B cell (primary cell): ENCODE results near the gene SNAPC4. TPM values are rescaled to one million over a fixed set of nuclear protein-coding genes. Genes with fewer than 3 reads are reported as not detected.

Experiments used
- ATAC-seq: fragments of 200-7000 bp; cut with Tn5 transposase; one replicate; pipeline ENCODE4 v1.10.0; 2021; ENCODE audit warnings: low read depth, mild to moderate bottlenecking, moderate number of reproducible peaks, moderate library complexity
- CTCF ChIA-PET: fragments of 350-600 bp; sonication (Branson Sonifier 250); formaldehyde crosslinking; loops from one replicate; lab custom pipeline; 2021; ENCODE audit warnings: antibody characterized with exemption, inconsistent platforms; lab: Charles Lee
- POLR2A ChIA-PET: fragments of 350-600 bp; sonication (Branson Sonifier 250); formaldehyde crosslinking; loops from one replicate; lab custom pipeline; 2021; ENCODE audit warnings: antibody characterized with exemption; lab: Charles Lee
- DNase-seq: peaks from one replicate; pipeline ENCODE4 v3.0.0; 2013
- H2AFZ ChIP-seq: 2 replicates; pipeline ENCODE4 v1.6.1; 2012; ENCODE audit warnings: mild to moderate bottlenecking, low read depth, low read length; ENCODE audit not compliant: insufficient read depth, poor library complexity, severe bottlenecking
- H3K27ac ChIP-seq, 2 donors: 1 replicate in 1 of 2; 2 replicates in 1 of 2; pipeline ENCODE4 v1.5.1; 2012 to 2013; ENCODE audit warnings: low read length in 2 of 2, mild to moderate bottlenecking in 2 of 2, moderate library complexity in 1 of 2
- H3K27me3 ChIP-seq, 4 experiments: fragments of 200-600 bp in 1 of 4; sonication (generic) in 1 of 4; replicated peaks in 1 of 4; 1 replicate in 2 of 4; 2 replicates in 2 of 4; pipeline versions ENCODE4 v1.6.1 to v1.7.0; 2013 to 2016; ENCODE audit warnings: low read length in 3 of 4, mild to moderate bottlenecking in 2 of 4, mixed read lengths in 1 of 4, moderate library complexity in 1 of 4; ENCODE audit not compliant: insufficient read depth in 4 of 4, control insufficient read depth in 3 of 4; ENCODE audit errors: control extremely low read depth in 1 of 4
- H3K36me3 ChIP-seq, 2 experiments: replicated peaks in 1 of 2; 1 replicate in 1 of 2; 2 replicates in 1 of 2; pipeline versions ENCODE4 v1.6.1 to v1.7.1; 2013; ENCODE audit warnings: low read length in 1 of 2; ENCODE audit not compliant: insufficient read depth in 2 of 2, control insufficient read depth in 1 of 2; ENCODE audit errors: control extremely low read depth in 1 of 2, extremely low read depth in 1 of 2
- H3K4me1 ChIP-seq, 2 donors: fragments of 200-600 bp in 1 of 2; sonication (generic) in 1 of 2; 1 replicate in 1 of 2; 2 replicates in 1 of 2; pipeline versions ENCODE4 v1.5.1 to v1.6.1; 2013 to 2017; ENCODE audit warnings: low read length in 2 of 2; ENCODE audit not compliant: control insufficient read depth in 2 of 2, insufficient read depth in 2 of 2
- H3K4me2 ChIP-seq: replicated peaks from 2 replicates; pipeline ENCODE3; 2012; ENCODE audit warnings: mild to moderate bottlenecking, low read depth, low read length; ENCODE audit not compliant: poor library complexity, severe bottlenecking
- H3K4me3 ChIP-seq, 5 experiments: fragments of 200-600 bp in 1 of 5; sonication (generic) in 1 of 5; 1 replicate in 3 of 5; 2 replicates in 2 of 5; pipeline versions ENCODE4 v1.5.1 to v1.7.0; 2011 to 2016; ENCODE audit warnings: low read length in 4 of 5, mild to moderate bottlenecking in 4 of 5, low read depth in 2 of 5, control low read depth in 1 of 5, moderate library complexity in 1 of 5; ENCODE audit not compliant: insufficient read depth in 1 of 5; ENCODE audit errors: control extremely low read depth in 1 of 5, extremely low read depth in 1 of 5
- H3K79me2 ChIP-seq: fragments of 200-600 bp; sonication (generic); one replicate; pipeline ENCODE4 v1.6.0; 2016; ENCODE audit warnings: low read length; ENCODE audit not compliant: control insufficient read depth, insufficient read depth
- H3K9ac ChIP-seq: fragments of 200-600 bp; sonication (generic); 2 replicates; pipeline ENCODE4 v1.6.1; 2017; ENCODE audit warnings: mild to moderate bottlenecking, low read length, moderate library complexity
- H3K9me3 ChIP-seq, 3 donors: one replicate each; pipeline versions ENCODE4 v1.6.1 to v1.7.1; 2013; ENCODE audit warnings: low read length in 2 of 3; ENCODE audit not compliant: control insufficient read depth in 2 of 3, insufficient read depth in 1 of 3; ENCODE audit errors: control extremely low read depth in 1 of 3
- H4K20me1 ChIP-seq: 2 replicates; pipeline ENCODE4 v1.6.0; 2012; ENCODE audit warnings: mild to moderate bottlenecking, low read length; ENCODE audit not compliant: insufficient read depth, control insufficient read depth, poor library complexity, severe bottlenecking
- H3K27ac Mint-ChIP-seq: one replicate; pipeline ENCODE4 v1.8.0; 2021; ENCODE audit warnings: mixed read lengths
- H3K27me3 Mint-ChIP-seq: one replicate; pipeline ENCODE4 v1.8.0; 2021; ENCODE audit warnings: mixed read lengths
- H3K4me1 Mint-ChIP-seq: one replicate; pipeline ENCODE4 v1.8.0; 2021; ENCODE audit warnings: mixed read lengths
- H3K4me3 Mint-ChIP-seq: one replicate; pipeline ENCODE4 v1.8.0; 2021; ENCODE audit warnings: mixed read lengths
- H3K9me3 Mint-ChIP-seq: one replicate; pipeline ENCODE4 v1.8.0; 2022; ENCODE audit warnings: mixed read lengths; ENCODE audit not compliant: insufficient read depth
- EZH2 ChIP-seq: IDR thresholded peaks from 2 replicates; pipeline ENCODE4 v1.6.1; 2012; ENCODE audit warnings: borderline replicate concordance, low read depth, mild to moderate bottlenecking, moderate library complexity, low read length; ENCODE audit not compliant: insufficient read depth, poor library complexity, severe bottlenecking
- WGBS: methylation state at CpG from one replicate; pipeline ENCODE4 v1.1.5; 2013; ENCODE audit warnings: missing lambda C conversion rate; ENCODE audit not compliant: insufficient coverage; 5-methylcytosine and 5-hydroxymethylcytosine counted together
- intact Hi-C: fragments of 100-400 bp; cut with micrococcal nuclease; formaldehyde crosslinking; loops from one replicate; pipeline ENCODE4 v1.10.0; 2022
- polyA plus RNA-seq: library from polyadenylated mRNA; depleted of rRNA; stranded (reverse); fragments of >200 nt; gene quantifications from 2 replicates; pipeline ENCODE4 v1.2.3, GENCODE V29; 2012
- total RNA-seq, 2 donors: library from RNA; stranded (reverse); fragments of 120-200 nt in 1 of 2; gene quantifications; 1 replicate in 1 of 2; 2 replicates in 1 of 2; pipeline versions ENCODE4 v1.2.3 to v1.2.4, GENCODE V29; 2013 to 2022
- TF ChIP-seq, protein P1 (sequence below): fragments of 200-600 bp; IDR thresholded peaks from one replicate; pipeline ENCODE4 v1.8.0; 2022; ENCODE audit warnings: antibody characterized with exemption, mild to moderate bottlenecking

SNAPC4 gene
- total and polyA plus RNA-seq, 2 donors (not counting 1 experiment from before 2014, with no cell fraction given) = 13.1 to 15.6 TPM

GRCh38 chr9:136354592-136355085 lies 45.3 kb downstream of the SNAPC4 start:
- Mint-ChIP-seq H3K4me1 (no peaks in the 10 kb centered on the region), H3K4me3 (no peak overlapping the region), H3K27ac (no peak overlapping the region), H3K9me3 (no peaks in the 10 kb centered on the region), H3K27me3 (no peaks in the 10 kb centered on the region)
- WGBS = 84% methylated on average over 10 of the region's 17 CpGs
- ATAC-seq = no peak
- intact Hi-C loops = no loop called here
- no peak overlapping the region for H3K4me3 ChIP-seq
- H3K4me1 ChIP-seq = no peaks in the 10 kb centered on the region
- H3K4me2 ChIP-seq = no peak overlapping the region
- H2AFZ ChIP-seq = no peak overlapping the region
- ChIA-PET POLR2A (no interaction called here), CTCF (no interaction called here)
- H3K9ac ChIP-seq = no peak overlapping the region
- H3K36me3 ChIP-seq = no peaks in the 10 kb centered on the region
- DNase-seq = no peak
- no peaks in the 10 kb centered on the region for H4K20me1 ChIP-seq
- no peaks in the 10 kb centered on the region for H3K79me2 ChIP-seq
- H3K27ac ChIP-seq = no peak overlapping the region
- no peaks in the 10 kb centered on the region for H3K9me3 ChIP-seq
- no peaks in the 10 kb centered on the region for H3K27me3 ChIP-seq
- TF ChIP-seq EZH2 = no peak
- TF ChIP-seq, protein P1, sequence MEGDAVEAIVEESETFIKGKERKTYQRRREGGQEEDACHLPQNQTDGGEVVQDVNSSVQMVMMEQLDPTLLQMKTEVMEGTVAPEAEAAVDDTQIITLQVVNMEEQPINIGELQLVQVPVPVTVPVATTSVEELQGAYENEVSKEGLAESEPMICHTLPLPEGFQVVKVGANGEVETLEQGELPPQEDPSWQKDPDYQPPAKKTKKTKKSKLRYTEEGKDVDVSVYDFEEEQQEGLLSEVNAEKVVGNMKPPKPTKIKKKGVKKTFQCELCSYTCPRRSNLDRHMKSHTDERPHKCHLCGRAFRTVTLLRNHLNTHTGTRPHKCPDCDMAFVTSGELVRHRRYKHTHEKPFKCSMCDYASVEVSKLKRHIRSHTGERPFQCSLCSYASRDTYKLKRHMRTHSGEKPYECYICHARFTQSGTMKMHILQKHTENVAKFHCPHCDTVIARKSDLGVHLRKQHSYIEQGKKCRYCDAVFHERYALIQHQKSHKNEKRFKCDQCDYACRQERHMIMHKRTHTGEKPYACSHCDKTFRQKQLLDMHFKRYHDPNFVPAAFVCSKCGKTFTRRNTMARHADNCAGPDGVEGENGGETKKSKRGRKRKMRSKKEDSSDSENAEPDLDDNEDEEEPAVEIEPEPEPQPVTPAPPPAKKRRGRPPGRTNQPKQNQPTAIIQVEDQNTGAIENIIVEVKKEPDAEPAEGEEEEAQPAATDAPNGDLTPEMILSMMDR = no peak

- intact Hi-C loops = no loop called here
- CTCF ChIA-PET = no interaction called here
- TF ChIP-seq, protein P1 = no peak
- no peak for TF ChIP-seq EZH2
Measured at GRCh38 chr9:136353757-136354488, 46.0 kb downstream of the SNAPC4 start.

More at GRCh38 chr9:136353757-136354488, 46.0 kb downstream of the SNAPC4 start:
- 96% methylated on average over 12 of the region's 13 CpGs for WGBS
- Histone ChIP-seq H3K4me3 (no peak overlapping the region), H3K4me1 (no peaks in the 10 kb centered on the region), H3K27ac (no peak overlapping the region), H4K20me1 (no peaks in the 10 kb centered on the region), H3K36me3 (no peaks in the 10 kb centered on the region), H2AFZ (no peak overlapping the region), H3K4me2 (no peak overlapping the region), H3K27me3 (no peaks in the 10 kb centered on the region), H3K79me2 (no peaks in the 10 kb centered on the region), H3K9me3 (no peaks in the 10 kb centered on the region), H3K9ac (no peak overlapping the region)
- Mint-ChIP-seq H3K9me3 (no peaks in the 10 kb centered on the region), H3K27me3 (no peaks in the 10 kb centered on the region), H3K27ac (no peak overlapping the region), H3K4me3 (no peak overlapping the region), H3K4me1 (no peaks in the 10 kb centered on the region)
- ATAC-seq (no peak), DNase-seq (no peak)
- POLR2A ChIA-PET = no interaction called here
